ENCODE data around the gene SLC44A5. TPM values are rescaled to one million over a fixed set of nuclear protein-coding genes. Genes with fewer than 3 reads are reported as not detected.
"Not testable (repeated sequence)": the region's sequence is repeated elsewhere in the genome, so short reads cannot be mapped to it uniquely, and the experiment has no call there.

The SLC44A5 gene
- total and polyA plus RNA-seq, 5 donors from 2014 or later = 1.3 to 2.3 (median 1.5) TPM; not detected in 1

DNA sequence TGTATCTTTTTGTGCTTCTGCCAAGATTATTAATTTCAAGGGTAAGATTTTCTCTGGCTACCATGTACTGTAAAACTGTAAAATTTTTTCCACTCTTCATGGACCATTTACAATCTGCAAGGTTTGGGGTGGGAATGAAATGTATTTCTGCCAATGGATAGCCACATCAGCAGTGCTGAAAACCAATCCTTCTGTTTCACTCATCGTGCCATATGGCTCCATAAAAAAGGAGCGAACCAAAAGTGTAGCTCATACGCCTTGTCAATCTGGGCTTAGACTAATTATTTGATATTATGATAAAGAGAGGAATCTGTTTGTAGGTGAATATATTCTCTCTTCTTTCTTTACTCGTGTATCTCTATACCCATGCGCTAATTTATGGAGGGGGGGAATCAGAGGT is 3.0 kb upstream of the SLC44A5 start:
- Histone ChIP-seq H3K27me3 (ENCODE audit: control insufficient read depth, insufficient read depth, low read length) (peaks cover 23% of the 10 kb centered on the region), H3K9me3 (ENCODE audit: control insufficient read depth in 2 of 2, low read length in 2 of 2) (no peaks in the 10 kb centered on the region), H3K4me1 (ENCODE audit: control insufficient read depth, insufficient read depth, low read length, poor library complexity, severe bottlenecking) (peaks cover 4% of the 10 kb centered on the region), H3K27ac (ENCODE audit: insufficient read depth, low read length, poor library complexity, severe bottlenecking) (no peak overlapping the region), H3K4me3 (ENCODE audit: low read depth, low read length) (no peak overlapping the region), H3K36me3 (ENCODE audit: control insufficient read depth, insufficient read depth, low read length) (no peaks in the 10 kb centered on the region)
- Mint-ChIP-seq H3K4me3 (no peak overlapping the region), H3K36me3 (no peaks in the 10 kb centered on the region), H3K27ac (no peak overlapping the region), H3K27me3 (peaks cover 63% of the 10 kb centered on the region), H3K9me3 (peaks cover 0 to 6% (median 0%) of the 10 kb centered on the region in 7 donors), H3K4me1 (peaks cover 0 to 20% (median 11%) of the 10 kb centered on the region in 4 donors)
- no peak for DNase-seq
- no peak for ATAC-seq (ENCODE audit: low read depth in 2 of 2)

- peaks cover 0 to 6% (median 3%) of the 10 kb centered on the region in 7 donors for H3K9me3 Mint-ChIP-seq
- peaks cover 59% of the 10 kb centered on the region for H3K27me3 Mint-ChIP-seq
- ATAC-seq (ENCODE audit: low read depth in 2 of 2) = no peak
- no peak for DNase-seq
- peaks cover 4% of the 10 kb centered on the region for H3K4me1 ChIP-seq (ENCODE audit: control insufficient read depth, insufficient read depth, low read length, poor library complexity, severe bottlenecking)
- H3K4me3 ChIP-seq (ENCODE audit: low read depth, low read length) = no peak overlapping the region
- no peak overlapping the region for H3K4me3 Mint-ChIP-seq
- H3K27ac Mint-ChIP-seq = no peak overlapping the region
- H3K36me3 Mint-ChIP-seq = no peaks in the 10 kb centered on the region
- peaks cover 23% of the 10 kb centered on the region for H3K27me3 ChIP-seq (ENCODE audit: control insufficient read depth, insufficient read depth, low read length)
- H3K4me1 Mint-ChIP-seq = peaks cover 0 to 20% (median 11%) of the 10 kb centered on the region in 4 donors
- H3K36me3 ChIP-seq (ENCODE audit: control insufficient read depth, insufficient read depth, low read length) = no peaks in the 10 kb centered on the region
- H3K27ac ChIP-seq (ENCODE audit: insufficient read depth, low read length, poor library complexity, severe bottlenecking) = no peak overlapping the region
- no peaks in the 10 kb centered on the region for H3K9me3 ChIP-seq (ENCODE audit: control insufficient read depth in 2 of 2, low read length in 2 of 2)
These were observed 2.1 kb upstream of the SLC44A5 start for GRCh38 chr1:75612976-75613375.

DNA sequence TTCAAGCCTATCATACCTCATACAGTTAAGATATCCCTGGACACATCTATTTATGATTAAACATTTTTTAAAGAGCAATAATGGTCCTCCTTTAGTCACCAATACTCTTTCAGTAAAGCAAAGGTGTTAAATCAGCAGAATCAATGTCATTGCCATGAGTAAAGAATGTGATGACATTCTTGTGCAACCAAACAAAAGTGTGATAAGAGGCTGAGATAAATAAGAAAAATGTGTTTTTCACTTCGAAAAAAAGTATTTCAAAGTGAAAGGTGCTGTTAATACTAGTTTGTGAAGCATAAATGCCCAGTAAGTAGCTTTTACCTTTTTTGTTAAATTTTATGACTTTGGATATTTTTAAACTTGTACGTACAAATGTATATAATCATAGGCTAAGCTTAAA is 8.4 kb downstream of the SLC44A5 start:
- Histone ChIP-seq H3K4me3 (ENCODE audit: low read depth, low read length) (no peak overlapping the region), H3K27ac (ENCODE audit: insufficient read depth, low read length, poor library complexity, severe bottlenecking) (no peak overlapping the region), H3K27me3 (ENCODE audit: control insufficient read depth, insufficient read depth, low read length) (no peaks in the 10 kb centered on the region), H3K9me3 (ENCODE audit: control insufficient read depth in 2 of 2, low read length in 2 of 2) (no peaks in the 10 kb centered on the region), H3K4me1 (ENCODE audit: control insufficient read depth, insufficient read depth, low read length, poor library complexity, severe bottlenecking) (no peaks in the 10 kb centered on the region), H3K36me3 (ENCODE audit: control insufficient read depth, insufficient read depth, low read length) (no peaks in the 10 kb centered on the region)
- H3K9me3 Mint-ChIP-seq = peaks cover 0 to 16% (median 0%) of the 10 kb centered on the region in 7 donors
- no peak overlapping the region for H3K4me3 Mint-ChIP-seq
- no peak overlapping the region for H3K27ac Mint-ChIP-seq
- ATAC-seq (ENCODE audit: low read depth in 2 of 2) = no peak
- no peaks in the 10 kb centered on the region for H3K27me3 Mint-ChIP-seq
- no peak for DNase-seq
- no peaks in the 10 kb centered on the region for H3K36me3 Mint-ChIP-seq
- no peaks in the 10 kb centered on the region for H3K4me1 Mint-ChIP-seq

DNA sequence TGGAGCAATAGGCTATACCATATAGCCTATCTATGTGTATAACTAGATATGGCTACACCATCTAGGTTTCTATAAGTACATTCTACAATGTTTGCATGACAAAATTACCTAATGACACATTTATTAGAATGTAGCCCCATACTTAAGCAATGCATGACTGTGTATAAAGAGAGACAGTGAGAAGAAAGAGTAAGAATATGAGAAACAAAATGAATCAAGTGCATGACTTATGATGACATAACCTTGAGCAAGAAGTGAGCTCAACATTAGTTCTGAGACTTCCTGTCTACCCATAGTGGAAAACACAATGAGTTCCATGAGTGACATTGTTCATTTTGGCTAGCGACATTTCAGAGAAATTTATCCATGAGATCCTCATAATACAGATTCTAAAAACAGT is 10.1 kb downstream of the SLC44A5 start:
- H3K4me3 Mint-ChIP-seq = no peak overlapping the region
- Histone ChIP-seq H3K36me3 (ENCODE audit: control insufficient read depth, insufficient read depth, low read length) (no peaks in the 10 kb centered on the region), H3K9me3 (ENCODE audit: control insufficient read depth in 2 of 2, low read length in 2 of 2) (no peaks in the 10 kb centered on the region), H3K27ac (ENCODE audit: insufficient read depth, low read length, poor library complexity, severe bottlenecking) (no peak overlapping the region), H3K4me3 (ENCODE audit: low read depth, low read length) (no peak overlapping the region), H3K4me1 (ENCODE audit: control insufficient read depth, insufficient read depth, low read length, poor library complexity, severe bottlenecking) (no peaks in the 10 kb centered on the region), H3K27me3 (ENCODE audit: control insufficient read depth, insufficient read depth, low read length) (no peaks in the 10 kb centered on the region)
- H3K27me3 Mint-ChIP-seq = no peaks in the 10 kb centered on the region
- no peaks in the 10 kb centered on the region for H3K36me3 Mint-ChIP-seq
- DNase-seq = no peak
- H3K9me3 Mint-ChIP-seq = peaks cover 0 to 14% (median 0%) of the 10 kb centered on the region in 7 donors
- H3K4me1 Mint-ChIP-seq = no peaks in the 10 kb centered on the region
- no peak for ATAC-seq (ENCODE audit: low read depth in 2 of 2)
- H3K27ac Mint-ChIP-seq = no peak overlapping the region

- Mint-ChIP-seq H3K9me3 (peaks cover 0 to 5% (median 3%) of the 10 kb centered on the region in 7 donors), H3K36me3 (no peaks in the 10 kb centered on the region), H3K27ac (no peak overlapping the region), H3K4me1 (no peaks in the 10 kb centered on the region), H3K27me3 (peaks cover 4% of the 10 kb centered on the region), H3K4me3 (no peak overlapping the region)
- no peaks in the 10 kb centered on the region for H3K36me3 ChIP-seq (ENCODE audit: control insufficient read depth, insufficient read depth, low read length)
- no peaks in the 10 kb centered on the region for H3K9me3 ChIP-seq (ENCODE audit: control insufficient read depth in 2 of 2, low read length in 2 of 2)
- H3K4me1 ChIP-seq (ENCODE audit: control insufficient read depth, insufficient read depth, low read length, poor library complexity, severe bottlenecking) = no peaks in the 10 kb centered on the region
- ATAC-seq (ENCODE audit: low read depth in 2 of 2) = no peak
- no peak overlapping the region for H3K27ac ChIP-seq (ENCODE audit: insufficient read depth, low read length, poor library complexity, severe bottlenecking)
- no peak for DNase-seq
- no peaks in the 10 kb centered on the region for H3K27me3 ChIP-seq (ENCODE audit: control insufficient read depth, insufficient read depth, low read length)
- H3K4me3 ChIP-seq (ENCODE audit: low read depth, low read length) = no peak overlapping the region
These were observed 16.6 kb downstream of the SLC44A5 start for GRCh38 chr1:75594327-75594726.

DNA sequence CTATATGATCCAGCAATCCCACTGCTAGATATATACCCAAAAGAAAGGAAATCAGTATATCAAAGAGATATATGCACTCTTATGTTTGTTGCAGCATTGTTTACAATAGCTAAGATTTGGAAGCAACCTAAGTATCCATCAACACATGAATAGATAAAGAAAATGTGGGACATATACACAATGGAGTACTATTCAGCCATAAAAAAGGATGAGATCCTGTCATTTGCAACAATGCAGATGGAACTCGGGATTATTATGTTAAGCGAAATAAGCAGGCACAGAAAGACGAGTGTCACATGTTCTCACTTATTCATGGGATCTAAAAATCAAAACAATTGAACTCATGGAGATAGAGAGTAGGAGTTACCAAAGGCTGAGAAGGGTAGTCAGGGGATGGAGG is 17.5 kb downstream of the SLC44A5 start:
- H3K27ac Mint-ChIP-seq; H3K36me3 ChIP-seq (ENCODE audit: control insufficient read depth, insufficient read depth, low read length); H3K4me3 ChIP-seq (ENCODE audit: low read depth, low read length); H3K27me3 Mint-ChIP-seq; H3K4me1 Mint-ChIP-seq; H3K9me3 ChIP-seq (ENCODE audit: control insufficient read depth in 2 of 2, low read length in 2 of 2); H3K4me1 ChIP-seq (ENCODE audit: control insufficient read depth, insufficient read depth, low read length, poor library complexity, severe bottlenecking); ATAC-seq (ENCODE audit: low read depth in 2 of 2); H3K27ac ChIP-seq (ENCODE audit: insufficient read depth, low read length, poor library complexity, severe bottlenecking); H3K36me3 Mint-ChIP-seq; H3K27me3 ChIP-seq (ENCODE audit: control insufficient read depth, insufficient read depth, low read length); DNase-seq; H3K4me3 Mint-ChIP-seq; H3K9me3 Mint-ChIP-seq: not testable (repeated sequence)

DNA sequence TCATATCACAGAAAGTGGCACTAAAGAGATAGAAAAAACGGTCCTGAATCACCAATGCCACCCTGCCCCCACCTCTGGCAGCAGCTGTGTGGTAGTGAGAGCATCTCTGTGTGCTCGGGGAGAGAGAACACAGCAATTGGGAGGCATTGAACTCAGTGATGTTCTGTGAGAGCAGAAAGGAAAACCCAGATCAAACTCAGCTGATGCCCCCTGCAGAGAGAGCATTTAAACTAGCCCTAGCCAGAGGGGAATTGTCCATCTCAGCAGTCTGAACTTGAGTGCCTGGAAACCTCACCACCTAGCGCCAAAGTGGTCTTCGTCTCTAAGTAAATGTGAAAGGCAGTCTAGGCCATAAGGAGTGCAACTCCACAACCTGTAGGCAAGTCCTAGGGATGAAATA is 21.3 kb downstream of the SLC44A5 start:
- Mint-ChIP-seq H3K4me1 (no peaks in the 10 kb centered on the region), H3K4me3 (no peak overlapping the region), H3K36me3 (no peaks in the 10 kb centered on the region), H3K27ac (no peak overlapping the region), H3K9me3 (peaks cover 0 to 6% (median 2%) of the 10 kb centered on the region in 7 donors), H3K27me3 (peaks cover 4% of the 10 kb centered on the region)
- H3K36me3 ChIP-seq (ENCODE audit: control insufficient read depth, insufficient read depth, low read length) = no peaks in the 10 kb centered on the region
- H3K9me3 ChIP-seq (ENCODE audit: control insufficient read depth in 2 of 2, low read length in 2 of 2) = no peaks in the 10 kb centered on the region
- ATAC-seq (ENCODE audit: low read depth in 2 of 2) = no peak
- no peaks in the 10 kb centered on the region for H3K27me3 ChIP-seq (ENCODE audit: control insufficient read depth, insufficient read depth, low read length)
- no peaks in the 10 kb centered on the region for H3K4me1 ChIP-seq (ENCODE audit: control insufficient read depth, insufficient read depth, low read length, poor library complexity, severe bottlenecking)
- no peak for DNase-seq
- H3K4me3 ChIP-seq (ENCODE audit: low read depth, low read length) = no peak overlapping the region
- H3K27ac ChIP-seq (ENCODE audit: insufficient read depth, low read length, poor library complexity, severe bottlenecking) = no peak overlapping the region

DNA sequence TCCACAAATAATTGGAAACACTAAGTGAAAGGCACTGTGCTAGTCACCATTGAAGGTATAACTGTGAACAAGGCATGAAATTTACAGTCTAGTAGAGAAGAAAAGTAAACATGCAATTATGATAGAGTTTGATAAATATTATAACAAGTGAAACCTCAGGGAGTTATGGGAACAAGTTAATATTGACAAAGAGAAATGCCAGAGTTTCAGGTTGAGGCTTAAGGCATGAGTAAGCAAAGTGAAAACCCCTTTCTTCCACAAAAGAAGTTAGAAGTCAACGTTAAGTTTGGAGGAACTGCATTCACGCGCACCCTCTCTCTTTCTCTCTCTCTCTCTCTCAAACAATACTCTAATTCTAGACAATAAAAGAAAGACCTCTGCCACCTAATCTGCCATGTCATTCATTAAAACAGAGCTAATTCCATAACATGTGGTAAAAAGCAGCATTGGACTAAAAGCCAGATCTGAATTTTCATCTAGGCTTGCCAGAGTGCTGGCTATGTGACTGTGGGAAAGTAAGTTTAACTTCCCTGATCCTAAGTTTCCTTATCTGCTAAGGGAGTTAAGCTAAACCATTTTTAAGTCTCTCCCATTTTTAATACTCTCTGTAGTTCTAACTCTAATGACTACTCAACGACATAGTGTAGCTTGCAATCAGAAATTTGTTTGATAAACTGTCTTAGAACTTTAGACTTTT is 22.0 kb downstream of the SLC44A5 start:
- Histone ChIP-seq H3K27me3 (ENCODE audit: control insufficient read depth, insufficient read depth, low read length) (no peaks in the 10 kb centered on the region), H3K4me1 (ENCODE audit: control insufficient read depth, insufficient read depth, low read length, poor library complexity, severe bottlenecking) (no peaks in the 10 kb centered on the region), H3K36me3 (ENCODE audit: control insufficient read depth, insufficient read depth, low read length) (no peaks in the 10 kb centered on the region), H3K9me3 (ENCODE audit: control insufficient read depth in 2 of 2, low read length in 2 of 2) (no peaks in the 10 kb centered on the region), H3K4me3 (ENCODE audit: low read depth, low read length) (no peak overlapping the region), H3K27ac (ENCODE audit: insufficient read depth, low read length, poor library complexity, severe bottlenecking) (no peak overlapping the region)
- Mint-ChIP-seq H3K27ac (no peak overlapping the region), H3K36me3 (no peaks in the 10 kb centered on the region), H3K27me3 (peaks cover 4% of the 10 kb centered on the region), H3K4me1 (no peaks in the 10 kb centered on the region), H3K4me3 (no peak overlapping the region), H3K9me3 (peaks cover 0 to 6% (median 2%) of the 10 kb centered on the region in 7 donors)
- no peak for ATAC-seq (ENCODE audit: low read depth in 2 of 2)
- DNase-seq = no peak

Measured in CD4-positive, CD25-positive, alpha-beta regulatory T cell (primary cell).